Adrenal gland (tissue), 5 donors: Measurements from ENCODE around the gene CMTM4.

Source experiments
- CTCF ChIP-seq, 6 experiments: fragments of 450-650 bp in 4 of 6; fragments of 200-600 bp in 2 of 6; sonication (generic) in 1 of 6; IDR thresholded peaks; 1 replicate in 5 of 6; 2 replicates in 1 of 6; pipeline versions ENCODE4 v1.5.1 to v1.8.0; 2016 to 2021; ENCODE audit warnings: antibody characterized with exemption in 6 of 6, mild to moderate bottlenecking in 2 of 6, moderate library complexity in 1 of 6
- POLR2A ChIP-seq, 2 donors: fragments of 450-650 bp; IDR thresholded peaks; one replicate each; pipeline ENCODE4 v1.6.1; 2017; ENCODE audit warnings: antibody characterized with exemption in 2 of 2, mild to moderate bottlenecking in 2 of 2, moderate library complexity in 1 of 2
- donor health status: DM: no; HTN: no; CAD: no.

GRCh38 chr16:66635406-66635805, 61.1 kb downstream of the CMTM4 start:
- TF ChIP-seq CTCF (IDR thresholded peaks at IDR 0.05) (no peak), POLR2A (IDR thresholded peaks at IDR 0.05) (no peak)
